Adipose tissue (tissue), 3 donors: Measurements from ENCODE around the gene GBF1. TPM values are rescaled to one million over a fixed set of nuclear protein-coding genes. Genes with fewer than 3 reads are reported as not detected.

Source experiments
- H3K27ac ChIP-seq: one replicate; pipeline ENCODE4 v1.5.1; 2013; ENCODE audit warnings: low read depth, low read length
- WGBS, 3 donors: extraction: QIAGEN DNeasy Blood & Tissue Kit; methylation state at CpG; one replicate each; pipeline ENCODE4 v1.1.7; 2013; 5-methylcytosine and 5-hydroxymethylcytosine counted together
- polyA plus RNA-seq, 3 donors: library from polyadenylated mRNA; stranded (reverse); fragments of 200-250 nt; gene quantifications; one replicate each; pipeline ENCODE4 v1.2.3, GENCODE V29; 2013
- donor health status: healthy with polysubstance abuse.
- donor health status: Bipolar disorder and iron deficiency.
- donor health status: healthy.

Gene GBF1
- polyA plus RNA-seq, 3 donors: 9.5 to 14.6 (median 12.3) TPM

- no peak overlapping the region for H3K27ac ChIP-seq
- WGBS, 3 donors: 0 to 2% (median 1%) methylated on average over 91 to 102 of the region's 103 CpGs
Observed at GRCh38 chr10:102408728-102409603, 163.6 kb downstream of the GBF1 start.

GRCh38 chr10:102409604-102410428 lies 164.5 kb downstream of the GBF1 start:
- 24 to 31% (median 27%) methylated on average over 23 to 24 of the region's 24 CpGs for WGBS, 3 donors
- H3K27ac ChIP-seq: no peak overlapping the region

DNA sequence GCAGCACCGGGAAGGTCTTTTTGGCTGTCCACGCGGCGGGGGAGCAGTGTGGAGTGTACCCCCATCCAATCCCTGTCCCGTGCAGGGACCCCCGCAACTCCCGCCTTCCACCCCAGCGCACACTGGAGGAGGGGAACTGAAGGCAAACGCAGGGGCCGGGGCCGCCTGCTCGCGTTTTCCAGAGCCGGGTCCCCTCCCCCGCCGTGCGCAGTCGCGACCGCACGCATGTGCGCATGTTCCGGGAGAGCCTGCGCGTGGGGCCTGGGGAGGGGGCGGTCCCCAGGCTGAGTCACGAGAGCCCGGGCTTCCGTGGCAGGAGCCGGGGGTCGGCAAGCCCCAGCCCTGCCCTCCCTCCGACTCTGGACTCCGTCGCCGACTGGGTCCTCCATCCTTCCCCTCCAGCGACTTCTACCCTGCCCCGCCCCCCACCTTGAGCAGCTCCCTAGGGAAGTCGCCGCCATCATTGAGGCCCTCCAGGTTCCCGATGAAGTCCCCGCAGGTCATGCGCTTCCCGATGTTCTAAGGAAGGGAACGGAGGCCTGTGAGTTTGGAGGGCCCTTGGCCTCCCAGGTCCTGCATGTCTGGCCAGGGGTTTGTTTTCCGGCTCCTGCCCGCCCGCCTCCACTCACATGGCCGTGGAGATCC lies 165.2 kb downstream of the GBF1 start:
- no peak overlapping the region for H3K27ac ChIP-seq
- 1 to 2% (median 2%) methylated on average over 34 to 48 of the region's 48 CpGs for WGBS, 3 donors

DNA sequence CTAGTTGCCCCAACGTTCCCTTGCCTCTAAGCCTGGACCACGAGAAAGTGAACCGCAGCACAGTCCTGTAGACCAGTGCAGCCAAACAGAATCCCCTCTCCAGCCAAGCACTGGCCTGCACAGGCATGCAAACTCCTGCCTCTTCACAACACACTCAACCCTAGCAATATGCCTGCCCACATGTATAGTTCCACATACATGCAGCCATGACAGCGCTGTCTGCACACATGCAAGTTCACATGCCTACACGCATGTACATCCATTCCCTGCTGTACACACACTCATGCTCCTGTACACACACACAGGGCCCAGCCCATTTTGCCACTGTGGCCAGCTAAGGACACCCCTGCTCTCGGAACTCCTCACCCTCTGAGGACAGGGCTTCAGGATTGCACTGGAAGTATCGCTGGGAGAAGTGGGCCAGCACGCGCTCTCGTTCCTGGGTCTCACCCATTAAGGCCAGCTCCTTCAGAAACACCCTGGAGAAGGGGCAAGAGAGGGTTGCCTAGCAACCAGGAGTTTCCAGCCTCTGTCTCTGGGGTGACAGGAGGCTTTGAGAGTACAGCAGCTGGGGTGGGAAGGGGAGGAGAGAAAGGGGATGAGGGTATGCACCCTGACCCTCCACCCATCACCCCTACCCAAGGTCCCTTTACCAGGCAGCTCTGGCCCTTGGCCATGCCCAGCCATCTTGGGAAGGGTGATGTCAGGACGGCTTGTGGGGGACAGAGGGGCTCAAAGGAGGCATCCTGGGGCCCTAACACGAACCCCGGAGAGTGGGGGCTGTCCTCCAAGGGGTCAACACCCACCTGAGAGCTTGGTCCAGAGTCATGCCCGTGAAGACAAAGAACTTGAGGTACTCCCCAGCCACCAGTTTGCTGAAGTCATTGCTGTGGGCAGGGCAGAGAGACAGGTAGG lies 166.3 kb downstream of the GBF1 start:
- 77 to 82% (median 81%) methylated on average over 14 of the region's 14 CpGs for WGBS, 3 donors
- H3K27ac ChIP-seq: no peak overlapping the region

DNA sequence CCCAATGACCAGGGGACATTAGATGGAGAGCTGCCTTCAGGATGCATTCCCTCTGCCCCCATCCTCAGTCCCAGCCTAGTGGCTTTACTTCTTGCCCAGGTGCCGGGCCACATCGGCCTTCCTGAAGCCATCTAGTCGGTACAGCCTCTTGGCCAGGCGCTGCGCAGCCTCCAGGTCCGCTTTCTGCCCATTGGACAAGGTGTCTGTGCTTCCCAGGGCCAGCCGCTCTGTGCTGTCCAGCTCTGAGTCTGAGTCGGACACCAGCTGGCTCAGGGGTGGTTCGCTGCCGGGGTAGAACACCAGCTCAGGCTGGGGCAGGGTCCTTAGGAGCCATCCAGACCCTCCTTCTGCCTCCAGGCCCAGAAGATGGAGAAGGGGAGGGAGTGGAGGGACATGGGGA lies 167.0 kb downstream of the GBF1 start:
- H3K27ac ChIP-seq: no peak overlapping the region
- WGBS, 3 donors: 83 to 91% (median 89%) methylated on average over 10 of the region's 10 CpGs

DNA sequence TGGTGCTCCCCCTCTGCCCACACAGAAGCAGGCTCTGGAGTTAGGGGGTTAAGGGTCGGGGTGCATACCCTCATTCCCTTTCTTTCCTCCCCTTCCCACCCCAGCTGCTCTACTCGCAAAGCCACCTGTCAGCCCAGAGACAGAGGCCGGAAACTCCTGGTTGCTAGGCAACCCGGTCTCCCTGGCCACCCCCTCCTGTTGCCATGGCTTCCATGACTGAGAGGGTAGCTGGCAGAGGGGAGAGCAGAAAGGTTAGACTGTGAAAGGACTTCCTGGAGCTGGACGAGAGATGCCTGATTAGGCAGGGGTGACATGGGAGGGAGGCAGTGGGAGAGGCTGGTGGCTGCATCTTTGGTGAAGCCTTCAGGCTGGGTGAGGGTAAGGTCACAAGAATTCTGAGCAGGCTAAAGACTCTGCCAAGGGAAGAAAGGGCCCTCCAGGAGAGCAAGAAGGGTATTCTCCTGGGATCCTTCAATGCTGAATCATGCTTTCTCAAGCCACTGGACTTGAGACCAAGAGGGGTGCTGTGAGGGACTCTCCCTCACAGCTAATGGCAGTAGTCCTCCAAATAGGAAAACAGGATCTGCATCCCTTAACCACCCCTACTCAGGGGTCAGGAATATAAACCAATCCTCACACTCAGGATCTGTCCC lies 167.8 kb downstream of the GBF1 start:
- 19 to 22% (median 20%) methylated on average over 5 of the region's 5 CpGs for WGBS, 3 donors

DNA sequence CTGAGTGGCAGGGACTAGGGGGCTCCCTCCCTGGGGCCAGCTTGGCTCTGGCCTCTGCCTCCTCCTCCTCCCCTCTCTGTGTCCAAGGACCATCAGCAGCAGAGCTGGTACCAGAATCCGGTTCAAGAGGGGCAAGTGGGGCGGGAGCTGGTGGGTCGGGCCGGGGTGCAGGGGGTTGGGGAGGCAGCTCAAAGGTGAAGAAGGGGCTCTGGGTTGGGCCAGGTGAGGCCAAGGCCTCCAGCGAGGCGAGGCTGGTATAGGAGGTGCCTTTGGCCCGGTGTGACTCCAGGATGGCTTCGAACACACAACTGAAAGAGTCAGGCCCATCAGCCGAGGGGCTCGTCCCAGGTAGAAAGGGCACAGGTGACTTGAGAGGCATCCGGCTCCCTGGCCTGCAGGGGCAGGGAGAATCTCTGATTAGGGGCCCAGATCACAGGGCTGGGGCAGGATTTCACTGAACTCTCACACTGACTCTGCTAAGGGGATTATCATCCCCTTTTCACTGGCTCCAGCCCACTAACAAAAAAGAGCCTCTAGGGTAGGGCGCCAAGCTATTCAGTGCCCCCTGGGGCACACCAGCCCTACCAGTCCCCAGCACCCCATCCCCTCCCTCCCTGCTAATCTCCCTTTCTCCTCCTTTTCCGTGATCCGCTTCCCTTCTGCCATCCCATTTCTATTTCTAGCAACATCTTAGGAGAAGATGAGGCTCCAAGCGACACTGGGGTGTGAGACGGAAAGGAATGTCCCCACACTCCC lies 168.7 kb downstream of the GBF1 start:
- 69 to 83% (median 78%) methylated on average over 16 of the region's 16 CpGs for WGBS, 3 donors
- no peak overlapping the region for H3K27ac ChIP-seq

More for the DNA sequence above, 167.8 kb downstream of the GBF1 start:
- H3K27ac ChIP-seq: no peak overlapping the region

DNA sequence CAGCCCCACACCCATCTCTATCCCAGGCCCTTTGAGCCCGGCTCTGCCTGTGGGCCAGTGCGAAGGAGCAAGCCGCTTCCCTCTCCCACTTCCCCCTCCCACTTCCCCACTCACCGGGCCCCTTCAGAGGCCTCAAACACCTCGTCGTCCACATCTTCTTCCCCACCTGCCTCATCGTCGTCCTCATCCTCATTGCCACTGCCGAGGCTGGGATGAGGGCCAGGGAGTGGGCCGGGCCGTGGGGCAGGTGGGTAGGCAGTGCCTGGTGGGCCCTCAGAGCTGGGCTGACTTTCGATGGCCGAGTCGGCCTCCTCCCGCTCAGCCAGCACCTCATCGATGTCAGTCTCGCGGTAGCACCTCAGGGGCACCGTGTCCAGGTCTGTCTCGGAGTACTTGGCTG lies 169.4 kb downstream of the GBF1 start:
- no peak overlapping the region for H3K27ac ChIP-seq
- WGBS, 3 donors: 44 to 49% (median 44%) methylated on average over 19 to 20 of the region's 20 CpGs

DNA sequence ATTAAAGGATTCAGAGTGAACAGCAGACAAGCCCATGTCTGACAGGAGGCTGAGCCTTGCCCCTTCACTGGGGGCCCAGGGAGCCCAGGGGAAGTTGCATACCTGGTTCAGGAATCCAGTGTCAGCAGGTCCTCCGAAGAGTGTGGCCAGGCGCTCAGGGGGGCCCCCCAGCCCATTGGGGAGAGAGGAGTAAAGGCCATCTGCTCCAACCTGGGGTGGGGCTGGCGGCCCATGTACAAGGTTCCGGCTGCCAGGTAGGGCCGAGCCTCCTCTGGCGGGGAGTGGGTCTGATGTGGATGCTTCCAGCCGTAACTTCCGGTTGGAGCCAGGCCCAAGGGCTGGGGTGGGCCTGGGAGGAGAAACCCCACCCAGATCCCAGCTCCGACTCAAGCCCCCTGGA lies 171.0 kb downstream of the GBF1 start:
- no peak overlapping the region for H3K27ac ChIP-seq
- 73 to 82% (median 78%) methylated on average over 9 of the region's 9 CpGs for WGBS, 3 donors

- 79 to 89% (median 85%) methylated on average over 20 of the region's 20 CpGs for WGBS, 3 donors
- no peak overlapping the region for H3K27ac ChIP-seq
Observed at GRCh38 chr10:102416695-102417094, 171.4 kb downstream of the GBF1 start.

DNA sequence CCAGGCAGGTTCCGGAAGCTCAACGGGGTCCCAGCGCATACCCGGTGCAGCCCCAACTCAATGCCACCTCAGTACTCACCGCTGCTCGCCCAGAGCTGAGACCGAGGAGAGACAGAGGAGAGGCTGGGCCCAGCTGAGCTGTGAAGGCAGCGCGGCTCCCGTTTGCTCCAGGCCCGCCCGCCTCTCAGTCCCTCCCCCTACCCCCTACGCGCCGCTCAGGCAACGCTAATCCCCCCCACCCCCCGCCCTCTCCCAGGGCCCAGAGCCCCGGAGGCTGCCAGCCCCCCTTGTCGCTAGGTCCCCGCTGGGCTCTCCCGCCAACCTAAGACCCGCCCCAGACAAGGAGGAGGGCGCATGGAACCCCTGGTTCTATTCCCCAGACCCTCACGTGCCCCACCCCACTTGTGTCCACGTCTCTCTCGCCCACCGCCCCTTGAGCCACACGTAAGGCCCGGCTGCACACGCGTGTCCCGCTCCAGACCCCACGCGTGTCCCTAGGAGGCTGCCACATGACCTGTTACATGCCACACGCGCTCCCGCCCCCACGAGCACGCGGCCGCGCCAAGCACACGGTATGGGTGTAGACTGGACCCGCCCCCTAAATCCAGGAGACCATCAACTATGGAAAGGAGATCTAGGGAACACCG lies 173.4 kb downstream of the GBF1 start, which contains the start of gene PSD:
PSD (minus strand) TSS at position 164 of the 647 bp plus-strand sequence. CDS start 1,747 bp downstream, outside the sequence.
- WGBS, 3 donors: 2 to 5% (median 5%) methylated on average over 42 to 45 of the region's 45 CpGs
- no peak within 1 kb of the TSS for H3K27ac ChIP-seq

- H3K27ac ChIP-seq: no peak overlapping the region
- 1 to 3% (median 2%) methylated on average over 40 to 54 of the region's 54 CpGs for WGBS, 3 donors
Observed at GRCh38 chr10:102419269-102420180, 174.2 kb downstream of the GBF1 start.

DNA sequence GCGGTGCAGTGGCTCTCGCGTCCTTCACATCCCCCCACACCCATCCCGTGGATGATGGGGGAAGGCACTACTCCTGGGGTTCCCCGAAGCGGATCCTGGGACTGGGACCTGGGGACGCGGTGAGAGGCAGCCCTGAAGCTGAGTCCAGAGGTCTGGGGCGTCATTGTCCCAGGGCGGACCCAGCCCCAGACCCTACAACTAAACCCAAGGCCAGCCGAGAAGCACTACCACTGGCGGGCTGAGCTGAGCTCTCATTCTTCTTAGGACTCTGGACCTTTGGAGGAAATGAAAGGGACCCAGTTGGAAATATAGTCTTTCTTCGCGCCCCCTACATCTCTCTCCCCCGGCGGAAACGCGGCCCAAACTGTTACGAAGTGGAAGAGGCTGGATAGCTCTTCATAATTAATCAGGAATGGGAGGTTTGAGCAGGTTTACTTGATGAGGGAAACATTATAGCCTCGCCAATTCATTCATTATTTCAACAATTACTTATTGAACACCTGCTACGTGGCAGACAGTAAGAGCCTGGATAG lies 174.9 kb downstream of the GBF1 start:
- no peak overlapping the region for H3K27ac ChIP-seq
- 2% methylated on average over 21 of the region's 21 CpGs for WGBS, 3 donors

GRCh38 chr10:102420714-102421506 lies 175.6 kb downstream of the GBF1 start, which contains the start of gene FBXL15:
TSS of gene FBXL15 (plus strand) at chr10:102420836. CDS start at chr10:102421130, 294 bp downstream.
- WGBS, 3 donors: 0% methylated on average over 65 to 66 of the region's 66 CpGs
- H3K27ac ChIP-seq: no peak within 1 kb of the TSS
